WTC11 (cell line): ENCODE results near the gene SPRYD3.

Experiments used
- CREB1 ChIP-seq: sonication (generic); formaldehyde crosslinking; IDR thresholded peaks from 2 replicates; pipeline ENCODE4 v1.8.0; 2023; ENCODE audit warnings: mild to moderate bottlenecking, missing genetic modification reagents
- SP1 ChIP-seq: sonication (generic); formaldehyde crosslinking; conservative IDR thresholded peaks from 2 replicates; pipeline ENCODE4 v1.8.1; 2022; ENCODE audit warnings: missing genetic modification reagents
- TF ChIP-seq, protein P1 (sequence below): fragments of 200-600 bp; IDR thresholded peaks from 2 replicates; pipeline ENCODE4 v1.8.0; 2022; ENCODE audit warnings: antibody characterized with exemption

DNA sequence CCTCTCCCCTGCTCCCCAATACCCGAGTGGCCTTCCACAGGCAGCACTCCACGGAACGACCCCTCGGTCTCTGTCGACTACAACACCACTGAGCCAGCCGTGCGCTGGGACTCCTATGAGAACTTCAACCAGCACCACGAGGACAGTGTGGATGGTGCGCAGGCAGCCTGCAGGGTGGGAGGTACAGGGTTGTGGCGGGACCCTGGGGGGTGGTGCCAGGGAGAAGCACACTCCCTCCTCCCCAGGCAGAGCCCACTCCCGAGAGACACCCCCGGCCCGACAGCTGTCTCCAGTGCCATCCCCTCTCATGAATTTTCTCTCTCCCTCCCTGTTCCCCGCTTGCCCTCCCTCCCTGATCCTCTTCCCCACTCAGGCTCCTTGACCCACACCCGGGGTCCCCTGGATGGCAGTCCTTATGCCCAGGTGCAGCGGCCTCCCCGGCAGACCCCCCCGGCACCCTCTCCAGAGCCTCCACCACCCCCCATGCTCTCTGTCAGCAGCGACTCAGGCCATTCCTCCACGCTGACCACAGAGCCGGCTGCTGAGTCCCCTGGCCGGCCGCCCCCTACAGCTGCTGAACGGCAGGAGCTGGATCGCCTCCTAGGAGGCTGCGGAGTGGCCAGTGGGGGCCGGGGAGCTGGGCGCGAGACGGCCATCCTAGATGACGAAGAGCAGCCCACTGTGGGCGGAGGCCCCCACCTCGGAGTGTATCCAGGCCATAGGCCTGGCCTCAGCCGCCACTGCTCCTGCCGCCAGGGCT is 20.3 kb downstream of the SPRYD3 start:
- TF ChIP-seq SP1 (no peak), CREB1 (no peak)
- TF ChIP-seq, protein P1, sequence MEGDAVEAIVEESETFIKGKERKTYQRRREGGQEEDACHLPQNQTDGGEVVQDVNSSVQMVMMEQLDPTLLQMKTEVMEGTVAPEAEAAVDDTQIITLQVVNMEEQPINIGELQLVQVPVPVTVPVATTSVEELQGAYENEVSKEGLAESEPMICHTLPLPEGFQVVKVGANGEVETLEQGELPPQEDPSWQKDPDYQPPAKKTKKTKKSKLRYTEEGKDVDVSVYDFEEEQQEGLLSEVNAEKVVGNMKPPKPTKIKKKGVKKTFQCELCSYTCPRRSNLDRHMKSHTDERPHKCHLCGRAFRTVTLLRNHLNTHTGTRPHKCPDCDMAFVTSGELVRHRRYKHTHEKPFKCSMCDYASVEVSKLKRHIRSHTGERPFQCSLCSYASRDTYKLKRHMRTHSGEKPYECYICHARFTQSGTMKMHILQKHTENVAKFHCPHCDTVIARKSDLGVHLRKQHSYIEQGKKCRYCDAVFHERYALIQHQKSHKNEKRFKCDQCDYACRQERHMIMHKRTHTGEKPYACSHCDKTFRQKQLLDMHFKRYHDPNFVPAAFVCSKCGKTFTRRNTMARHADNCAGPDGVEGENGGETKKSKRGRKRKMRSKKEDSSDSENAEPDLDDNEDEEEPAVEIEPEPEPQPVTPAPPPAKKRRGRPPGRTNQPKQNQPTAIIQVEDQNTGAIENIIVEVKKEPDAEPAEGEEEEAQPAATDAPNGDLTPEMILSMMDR = no peak
